GM21576 (cell line): ENCODE measurements around the gene CRYBB2.
"Not testable (repeated sequence)": the region's sequence is repeated elsewhere in the genome, so short reads cannot be mapped to it uniquely, and the experiment has no call there.

Experiments
- ATAC-seq: cut with Tn5 transposase; IDR thresholded peaks from one replicate; pipeline ENCODE4 v1.9.1; 2021; ENCODE audit warnings: mild to moderate bottlenecking, moderate library complexity; ENCODE audit not compliant: unreplicated experiment

CRYBB2 gene, protein sequence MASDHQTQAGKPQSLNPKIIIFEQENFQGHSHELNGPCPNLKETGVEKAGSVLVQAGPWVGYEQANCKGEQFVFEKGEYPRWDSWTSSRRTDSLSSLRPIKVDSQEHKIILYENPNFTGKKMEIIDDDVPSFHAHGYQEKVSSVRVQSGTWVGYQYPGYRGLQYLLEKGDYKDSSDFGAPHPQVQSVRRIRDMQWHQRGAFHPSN

GRCh38 chr22:25219211-25219689, at the start of gene CRYBB2:
Gene CRYBB2 (plus strand): TSS chr22:25219639. CDS start chr22:25221430, 1,791 bp downstream.
- ATAC-seq: no peak

DNA sequence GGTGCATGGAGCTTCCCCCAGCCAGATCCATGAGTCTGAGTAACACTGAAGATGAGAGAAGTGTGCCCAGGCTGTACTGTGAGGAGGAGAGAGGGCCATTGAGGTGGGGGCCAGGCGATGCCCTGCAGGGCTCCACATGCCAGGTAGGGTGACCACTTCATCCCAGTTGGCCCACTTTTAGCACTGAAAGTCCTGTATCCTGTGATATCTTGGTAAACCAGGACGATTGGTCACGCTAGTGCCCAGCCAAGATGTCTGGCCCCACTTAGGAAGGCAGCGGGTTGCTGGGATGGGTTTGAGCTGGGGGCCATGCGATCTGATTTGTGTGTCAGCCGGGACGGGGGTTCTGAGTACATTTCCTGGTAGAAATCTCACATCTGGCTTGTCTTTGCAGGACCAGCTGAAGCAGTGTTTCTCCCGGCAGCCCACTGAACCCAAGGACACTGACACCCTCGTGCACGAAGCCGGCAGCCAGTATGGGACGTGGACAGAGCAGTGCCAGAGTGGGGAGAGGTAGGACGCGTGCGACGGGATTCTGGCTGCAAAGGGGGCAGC, 48.9 kb upstream of the CRYBB2 start:
- ATAC-seq: no peak

DNA sequence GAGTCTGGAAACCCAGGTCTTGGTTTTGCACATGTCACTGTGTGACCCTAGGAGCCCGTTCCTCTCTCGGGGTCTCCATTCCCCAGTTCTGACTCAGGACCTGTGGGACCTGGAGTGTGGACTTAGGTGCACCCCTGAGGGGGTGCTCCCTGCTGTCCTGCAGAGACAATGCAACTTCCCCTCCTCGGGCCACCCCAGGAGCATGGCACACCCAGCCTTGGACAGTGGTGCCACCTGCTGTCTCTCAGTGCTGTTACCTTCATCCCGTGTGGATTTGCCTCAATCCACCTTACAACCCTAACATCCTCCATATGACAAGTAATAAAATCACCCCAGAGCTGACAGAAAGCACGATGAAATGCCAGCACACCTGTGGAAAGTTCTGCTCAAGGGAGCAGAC, 47.3 kb upstream of the CRYBB2 start:
- ATAC-seq: no peak

DNA sequence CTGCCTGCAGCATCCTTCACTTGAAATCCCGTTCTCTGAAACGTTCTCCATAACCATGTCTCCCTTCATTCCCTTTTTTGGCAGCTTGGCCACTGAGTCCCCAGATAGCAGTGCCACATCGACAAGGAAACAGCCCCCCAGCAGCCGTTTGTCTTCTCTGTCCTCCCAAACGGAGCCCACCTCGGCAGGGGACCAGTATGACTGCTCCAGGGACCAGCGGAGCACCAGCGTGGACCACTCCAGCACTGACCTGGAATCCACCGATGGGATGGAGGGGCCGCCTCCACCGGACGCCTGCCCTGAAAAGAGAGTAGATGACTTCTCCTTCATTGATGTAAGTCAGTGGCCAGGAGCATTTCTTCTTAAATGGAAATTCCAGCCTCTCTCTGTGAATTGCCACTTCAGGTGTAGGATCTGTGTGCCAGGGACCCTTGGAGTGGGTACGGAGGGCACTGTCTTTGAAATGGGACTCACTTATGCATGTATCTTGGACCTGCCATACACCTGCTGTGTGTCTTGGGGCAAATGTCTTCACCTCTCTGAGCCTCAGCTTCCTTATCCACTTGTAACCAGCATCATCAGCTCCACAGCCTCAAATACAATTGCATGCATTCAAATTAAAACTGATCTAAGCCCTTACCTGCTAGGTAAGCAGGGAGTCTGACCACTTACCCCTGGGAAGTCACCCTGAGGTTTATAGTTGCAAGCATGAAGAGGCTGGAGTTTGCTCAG, 45.1 kb upstream of the CRYBB2 start:
- ATAC-seq: no peak

DNA sequence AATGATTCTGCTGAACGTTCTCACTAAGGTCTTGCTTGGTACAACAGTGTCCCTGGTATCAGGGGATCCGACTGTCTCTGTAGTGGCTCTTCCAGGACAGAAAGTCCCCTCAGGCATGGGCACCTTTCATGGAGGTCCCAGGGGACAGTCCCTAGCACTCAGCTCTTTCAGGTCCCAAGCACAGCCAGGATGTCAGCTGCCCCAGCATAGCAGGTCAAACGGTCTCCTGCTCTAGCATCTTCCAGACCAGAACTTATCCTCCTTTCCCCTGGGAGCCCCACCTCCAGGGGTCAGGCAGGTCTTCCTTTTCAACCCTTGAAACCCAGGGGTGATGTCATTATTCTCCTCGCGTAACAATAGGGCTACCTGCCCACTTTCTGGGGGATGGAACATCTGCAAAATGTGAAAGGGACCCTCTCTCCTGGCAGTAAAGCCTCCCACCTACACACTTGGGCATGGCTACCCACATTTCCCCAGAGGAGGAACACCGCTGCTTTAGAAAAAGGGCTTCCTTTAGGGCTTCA, 44.5 kb upstream of the CRYBB2 start:
- no peak for ATAC-seq

DNA sequence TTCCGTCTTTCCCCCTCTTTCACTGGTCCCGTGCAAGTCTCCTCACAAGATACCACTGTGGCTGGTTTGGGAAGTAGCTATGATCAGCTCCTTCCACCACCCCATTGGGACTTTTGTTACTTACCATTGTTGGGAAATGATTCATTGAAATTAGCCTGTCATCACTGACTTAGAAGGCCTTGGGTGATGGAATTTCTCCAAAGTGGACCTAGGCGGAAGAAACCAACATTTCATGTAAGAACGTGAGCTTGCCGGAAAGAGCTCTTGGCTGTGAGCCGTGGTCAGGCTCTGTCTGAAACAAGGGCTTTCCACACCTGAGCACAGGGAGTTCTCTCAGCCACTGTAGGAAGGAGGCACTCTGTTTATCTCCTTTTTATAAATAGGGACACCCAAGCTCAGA, 43.3 kb upstream of the CRYBB2 start:
- no peak for ATAC-seq

DNA sequence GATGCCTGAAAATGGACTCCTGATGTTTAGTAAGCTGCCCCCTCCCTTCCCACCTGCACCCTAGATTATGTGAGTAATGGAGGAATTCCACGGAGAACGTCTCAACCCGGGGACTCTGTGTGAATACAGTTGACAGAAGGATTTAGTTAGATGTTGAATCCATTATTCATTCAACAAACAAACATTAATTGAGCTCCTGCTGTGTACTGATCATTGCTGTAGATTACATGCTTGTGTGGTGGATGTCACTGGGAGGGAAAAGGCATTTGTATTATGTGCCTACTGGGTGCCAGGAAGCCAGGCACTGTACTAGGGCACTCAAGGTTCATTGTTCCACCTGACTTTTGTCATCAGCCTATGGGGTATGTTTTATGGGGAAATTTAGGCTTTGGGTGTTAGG, 42.6 kb upstream of the CRYBB2 start:
- ATAC-seq: no peak

DNA sequence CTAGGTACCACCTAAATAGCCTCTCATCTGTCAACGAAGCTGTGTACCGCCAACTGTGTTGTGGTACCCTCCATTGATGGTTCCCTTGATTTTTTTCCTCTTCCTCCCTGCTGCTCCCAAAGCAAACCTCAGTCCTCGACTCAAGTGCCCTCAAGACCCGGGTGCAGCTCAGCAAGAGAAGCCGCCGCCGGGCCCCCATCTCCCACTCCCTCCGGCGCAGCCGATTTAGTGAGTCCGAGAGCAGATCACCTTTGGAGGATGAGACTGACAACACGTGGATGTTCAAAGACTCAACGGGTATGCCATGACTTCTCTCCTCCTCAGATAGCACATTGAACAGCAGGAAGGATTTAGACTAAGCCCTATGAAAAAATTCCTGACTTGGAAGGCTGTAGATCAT, 42.2 kb upstream of the CRYBB2 start:
- ATAC-seq: no peak

DNA sequence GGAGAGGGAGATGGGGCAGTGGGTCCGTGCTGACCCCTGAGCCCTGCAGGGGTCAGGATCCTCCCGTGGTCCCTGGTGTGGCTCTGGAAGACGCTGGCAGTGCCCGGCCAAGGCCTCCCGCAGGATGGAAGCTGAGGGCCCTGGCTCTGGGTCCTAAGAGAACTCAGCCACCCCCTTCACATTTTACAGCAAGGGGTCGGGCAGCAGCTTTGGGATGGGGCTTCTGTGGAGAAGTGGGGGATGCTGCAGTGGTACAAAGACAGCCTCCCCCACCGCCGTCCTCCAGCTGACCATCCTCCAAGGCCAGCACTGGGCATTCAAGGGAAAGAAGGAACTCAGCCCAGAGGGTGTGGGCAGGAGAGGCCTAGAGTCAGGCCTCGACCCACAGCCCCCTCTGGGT, 41.5 kb upstream of the CRYBB2 start:
- no peak for ATAC-seq

- not testable (repeated sequence) for ATAC-seq
These were observed 41.1 kb upstream of the CRYBB2 start for GRCh38 chr22:25178348-25178747.

GRCh38 chr22:25178869-25179631, 40.4 kb upstream of the CRYBB2 start:
- ATAC-seq: not testable (repeated sequence)

DNA sequence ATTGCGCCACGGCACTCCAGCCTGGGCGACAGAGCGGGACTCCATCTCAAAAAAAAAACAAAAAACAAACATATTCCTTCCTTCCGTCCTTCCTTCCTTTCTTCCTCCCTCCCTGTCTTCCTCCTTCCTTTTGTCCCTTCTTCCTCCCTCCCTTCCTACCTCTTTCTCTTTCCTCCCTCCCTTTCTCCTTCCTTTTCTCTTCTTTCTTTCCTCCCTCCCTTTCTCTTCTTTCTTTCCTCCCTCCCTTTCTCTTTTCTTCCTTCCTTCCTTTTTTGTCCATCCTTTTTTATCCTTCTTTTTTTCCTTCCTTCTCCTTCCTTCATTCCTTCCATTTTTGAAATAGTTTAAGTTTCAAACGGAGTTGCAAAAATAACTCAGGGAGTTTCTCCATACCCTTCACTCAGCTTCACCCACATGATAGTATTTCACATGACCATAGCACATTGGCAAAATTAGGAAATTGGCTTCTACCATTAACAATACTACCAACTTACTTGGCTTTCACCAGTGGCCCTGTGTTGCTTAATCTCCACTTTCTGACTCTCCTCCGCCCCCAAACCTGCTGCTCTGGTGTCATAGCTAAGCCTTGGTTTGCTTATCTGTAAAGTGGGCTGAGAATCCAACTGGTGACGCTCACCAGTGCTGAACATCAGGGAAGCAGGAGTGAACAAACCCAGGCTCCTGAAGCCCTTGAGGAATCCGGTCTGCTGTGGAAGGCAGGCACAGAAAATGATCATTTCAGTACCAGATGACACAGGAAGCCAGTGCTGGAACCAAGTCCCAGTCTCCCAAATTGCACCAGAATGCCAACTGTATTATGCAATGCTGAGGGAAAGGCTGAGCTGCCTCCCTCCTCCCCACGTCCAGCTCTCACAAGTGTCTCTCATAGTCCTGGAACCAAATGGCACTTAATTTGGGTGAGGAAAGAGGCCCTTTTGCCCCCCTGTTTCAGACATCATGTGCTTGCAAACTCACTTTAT, 37.0 kb upstream of the CRYBB2 start:
- ATAC-seq: no peak

DNA sequence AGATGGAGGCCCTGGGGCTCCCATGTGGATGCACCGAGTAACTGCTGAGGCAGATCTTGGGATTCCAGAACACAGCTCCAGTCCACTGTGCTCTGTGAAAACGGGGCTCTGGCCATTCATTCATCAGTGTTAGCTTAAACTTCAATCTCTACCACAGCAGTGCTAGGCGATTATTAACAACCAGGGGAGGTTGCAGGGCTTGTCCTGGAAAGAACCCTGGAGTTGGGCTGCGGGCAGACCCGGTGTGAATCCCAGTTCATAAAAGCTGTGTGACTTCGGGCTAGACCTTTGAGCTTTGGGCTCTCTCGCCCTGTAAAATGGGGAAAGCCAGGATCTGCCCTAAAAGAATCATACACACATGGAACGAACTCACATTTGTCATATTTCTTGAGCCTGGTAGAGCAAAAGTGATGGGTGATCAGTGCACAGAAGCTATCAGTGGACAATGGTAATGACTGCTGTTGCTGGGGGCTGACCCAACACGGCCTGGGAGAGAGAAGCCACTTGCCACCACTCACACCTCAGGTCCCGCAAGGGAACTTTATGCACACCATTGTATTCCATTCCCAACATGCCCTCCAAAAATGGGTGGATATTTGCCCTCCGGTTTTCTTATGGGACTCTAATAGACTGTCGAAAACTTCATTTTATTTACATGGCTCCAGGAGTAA, 35.4 kb upstream of the CRYBB2 start:
- no peak for ATAC-seq

DNA sequence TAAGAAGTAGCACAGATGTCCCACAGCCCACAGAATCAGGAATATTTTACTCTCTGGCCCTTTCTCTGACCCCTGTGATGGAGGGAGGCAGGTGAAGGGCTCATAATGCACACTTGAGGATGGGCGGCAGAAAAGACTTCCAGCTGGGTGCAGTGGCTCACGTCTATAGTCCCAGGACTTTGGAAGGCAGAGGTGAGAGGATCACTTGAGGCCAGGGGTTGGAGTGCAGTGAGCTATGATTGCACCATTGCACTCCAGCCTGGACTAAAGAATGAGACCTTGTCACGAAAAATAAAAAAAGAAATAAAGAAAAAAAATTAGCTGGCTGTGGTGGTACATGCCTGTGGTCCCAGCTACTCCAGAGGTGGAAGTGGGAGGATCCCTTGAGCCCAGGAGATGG, 33.3 kb upstream of the CRYBB2 start:
- no peak for ATAC-seq

GRCh38 chr22:25187469-25187868, 32.0 kb upstream of the CRYBB2 start:
- no peak for ATAC-seq

DNA sequence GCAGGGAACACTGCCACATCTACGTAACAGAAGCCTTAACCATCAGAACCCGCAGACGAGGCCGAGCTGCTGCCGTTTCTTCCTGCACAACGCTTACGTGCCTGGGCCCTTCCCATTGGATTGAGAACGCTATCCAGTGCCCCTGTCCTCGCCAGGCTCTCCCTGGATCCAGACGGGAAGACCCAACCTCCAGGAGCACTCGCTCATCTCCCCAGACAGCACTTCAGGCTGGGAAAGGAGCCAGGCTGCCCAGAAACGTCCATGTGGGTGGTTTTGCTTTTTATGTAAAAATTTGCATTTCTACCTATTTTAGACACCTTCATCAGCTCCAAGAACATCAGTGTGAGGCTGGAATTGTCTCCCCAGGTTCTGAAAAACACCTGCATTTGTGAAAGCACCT, 27.0 kb upstream of the CRYBB2 start:
- no peak for ATAC-seq

DNA sequence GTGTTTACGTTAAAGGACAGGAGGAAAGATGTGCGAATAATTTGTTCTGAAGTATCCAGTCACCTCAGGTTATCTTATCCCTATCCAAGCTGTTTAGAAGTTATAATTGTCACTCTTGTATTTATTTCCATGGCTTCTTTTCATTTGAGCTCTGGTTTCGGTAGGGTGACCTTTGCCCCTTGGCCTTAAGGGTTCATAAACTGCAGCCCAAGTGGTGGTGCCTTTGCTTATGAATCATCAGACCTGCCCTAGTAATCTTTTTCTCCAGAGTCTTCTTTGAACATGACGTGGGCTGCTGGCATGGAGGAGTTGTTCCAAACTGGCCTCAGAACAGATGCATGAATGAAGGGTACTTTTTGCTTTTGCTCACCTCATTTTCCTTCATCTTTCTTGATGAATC, 26.3 kb upstream of the CRYBB2 start:
- ATAC-seq: no peak

DNA sequence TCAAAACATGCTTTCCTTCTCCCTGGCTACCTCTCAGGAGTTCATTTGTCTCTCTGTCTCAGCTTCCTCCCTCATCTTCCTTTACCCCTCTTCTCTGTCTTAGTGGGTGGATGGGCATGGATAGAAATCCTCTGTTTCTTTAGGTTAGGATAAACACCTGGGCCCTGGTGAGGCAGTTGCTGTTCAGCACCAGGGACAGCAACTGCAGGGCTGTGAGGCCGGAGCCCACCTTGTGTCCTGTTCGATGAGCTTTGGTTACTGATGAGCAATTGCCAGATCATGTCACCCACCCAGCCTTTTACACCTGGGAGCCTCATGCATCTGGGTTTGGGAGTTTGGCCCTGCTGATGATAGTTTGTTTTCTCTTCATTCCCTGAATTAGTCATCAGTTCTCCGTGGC, 25.9 kb upstream of the CRYBB2 start:
- no peak for ATAC-seq

GRCh38 chr22:25196326-25196725, 23.1 kb upstream of the CRYBB2 start:
- no peak for ATAC-seq

DNA sequence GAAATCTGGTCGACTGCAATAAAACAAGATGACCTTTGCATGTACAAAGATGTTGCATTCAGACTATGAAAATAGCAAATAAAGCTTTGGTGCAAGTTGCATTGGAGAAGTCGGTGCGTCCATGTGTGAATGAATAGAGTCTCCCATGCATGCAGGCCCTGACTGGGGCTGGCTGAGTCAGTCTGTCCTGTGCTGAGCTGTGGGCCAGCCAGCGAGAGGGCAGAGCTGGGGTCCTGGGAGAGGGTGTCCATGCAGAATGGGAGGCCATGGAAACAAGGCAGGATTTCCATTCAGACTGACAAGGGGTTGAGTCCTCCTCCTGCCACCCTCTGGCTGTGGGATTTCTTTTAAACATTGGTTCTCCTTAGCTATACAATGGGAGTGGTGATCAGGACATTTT, 22.1 kb upstream of the CRYBB2 start:
- no peak for ATAC-seq
